Caco-2 (cell line): Measurements from ENCODE around the gene ADAMTS1. TPM values are rescaled to one million over a fixed set of nuclear protein-coding genes. Genes with fewer than 3 reads are reported as not detected.

Source experiments
- BruUV-seq: library from RNA; stranded (reverse); fragments of 400-500 nt; replicated peaks from 2 replicates; lab custom pipeline; 2021; lab: Mats Ljungman, UMichigan
- CTCF ChIA-PET: fragments of 300-600 bp; sonication (Branson Sonifier 250); formaldehyde crosslinking; loops from one replicate; lab custom pipeline; 2022; ENCODE audit warnings: antibody characterized with exemption; lab: Charles Lee
- POLR2A ChIA-PET: fragments of 300-600 bp; sonication (Branson Sonifier 250); formaldehyde crosslinking; loops from one replicate; lab custom pipeline; 2022; ENCODE audit warnings: antibody characterized with exemption; lab: Charles Lee
- DNase-seq, 2 experiments: peaks; one replicate each; pipeline versions ENCODE4 v3.0.0 to v3.0.0-alpha.2; 2020 to 2022
- H3K27me3 ChIP-seq: replicated peaks from 2 replicates; pipeline ENCODE4 v1.6.0; 2011; ENCODE audit warnings: low read length; ENCODE audit not compliant: control insufficient read depth, insufficient read depth
- H3K36me3 ChIP-seq: 2 replicates; pipeline ENCODE4 v1.5.1; 2011; ENCODE audit warnings: low read length; ENCODE audit not compliant: control insufficient read depth, insufficient read depth
- H3K4me1 ChIP-seq: fragments of 250-450 bp; sonication (Bioruptor Pico); 2 replicates; pipeline ENCODE4 v1.5.1; 2020; ENCODE audit warnings: mild to moderate bottlenecking
- H3K4me3 ChIP-seq: 2 replicates; pipeline ENCODE4 v1.5.1; 2011; ENCODE audit warnings: low read depth, mild to moderate bottlenecking, control low read depth, low read length
- H3K9me3 ChIP-seq: fragments of 250-450 bp; sonication (Bioruptor Pico); 2 replicates; pipeline ENCODE4 v1.5.1; 2020; ENCODE audit warnings: mild to moderate bottlenecking, moderate library complexity
- H3K27ac Mint-ChIP-seq: one replicate; pipeline ENCODE4 v1.8.0; 2022; ENCODE audit warnings: mixed read lengths; ENCODE audit not compliant: unreplicated experiment
- H3K27me3 Mint-ChIP-seq: one replicate; pipeline ENCODE4 v1.8.0; 2022; ENCODE audit warnings: mixed read lengths; ENCODE audit not compliant: insufficient read depth, unreplicated experiment
- H3K36me3 Mint-ChIP-seq: one replicate; pipeline ENCODE4 v1.8.0; 2022; ENCODE audit warnings: mild to moderate bottlenecking, mixed read lengths; ENCODE audit not compliant: insufficient read depth, unreplicated experiment
- H3K4me1 Mint-ChIP-seq: one replicate; pipeline ENCODE4 v1.8.0; 2022; ENCODE audit warnings: low read depth, mixed read lengths; ENCODE audit not compliant: unreplicated experiment
- H3K4me3 Mint-ChIP-seq: one replicate; pipeline ENCODE4 v1.8.0; 2022; ENCODE audit warnings: mild to moderate bottlenecking, moderate library complexity, mixed read lengths; ENCODE audit not compliant: unreplicated experiment
- H3K9me3 Mint-ChIP-seq: one replicate; pipeline ENCODE4 v1.8.0; 2022; ENCODE audit warnings: mixed read lengths; ENCODE audit not compliant: unreplicated experiment
- CTCF ChIP-seq, 2 experiments: fragments of 200-600 bp in 1 of 2; IDR thresholded peaks; 1 replicate in 1 of 2; 2 replicates in 1 of 2; pipeline versions ENCODE4 v1.5.1 to v1.8.0; 2011 to 2022; ENCODE audit warnings: antibody characterized with exemption in 1 of 2, control low read depth in 1 of 2, inconsistent platforms in 1 of 2, low read depth in 1 of 2, low read length in 1 of 2, mild to moderate bottlenecking in 1 of 2, moderate library complexity in 1 of 2; ENCODE audit not compliant: insufficient read depth in 1 of 2, severe bottlenecking in 1 of 2, unreplicated experiment in 1 of 2
- intact Hi-C: fragments of 100-400 bp; cut with micrococcal nuclease; formaldehyde crosslinking; loops from one replicate; pipeline ENCODE4 v1.10.0; 2022; ENCODE audit not compliant: unreplicated experiment
- total RNA-seq: library from RNA; stranded (reverse); gene quantifications from 2 replicates; pipeline ENCODE4 v1.2.3, GENCODE V29; 2022

Gene ADAMTS1
- total RNA-seq, 1 experiment from 2014 or later: not detected

- POLR2A ChIA-PET: no interaction called here
- Mint-ChIP-seq H3K4me1 (peaks cover 7% of the 10 kb centered on the region), H3K27me3 (no peaks in the 10 kb centered on the region), H3K36me3 (no peaks in the 10 kb centered on the region), H3K9me3 (peaks cover 25% of the 10 kb centered on the region), H3K4me3 (no peak overlapping the region), H3K27ac (no peak overlapping the region)
- no TSS peak for BruUV-seq
- no peaks in the 10 kb centered on the region for H3K27me3 ChIP-seq
- intact Hi-C loops: no loop called here
- TF ChIP-seq CTCF (IDR thresholded peaks at IDR 0.05; ENCODE audit: insufficient read depth in 1 of 2, low read depth in 1 of 2, low read length in 1 of 2, severe bottlenecking in 1 of 2, unreplicated experiment in 1 of 2): no peak
- H3K4me1 ChIP-seq: no peaks in the 10 kb centered on the region; the same call in 1 of the 2 replicates
- H3K4me3 ChIP-seq: no peak overlapping the region
- CTCF ChIA-PET: no interaction called here
- DNase-seq: no peak
- H3K36me3 ChIP-seq: no peaks in the 10 kb centered on the region
- H3K9me3 ChIP-seq: 0 out of 2 replicates have a peak, but pooled peaks cover 5% of the 10 kb centered on the region
Observed at GRCh38 chr21:26795866-26796329, 49.3 kb downstream of the ADAMTS1 start.

DNA sequence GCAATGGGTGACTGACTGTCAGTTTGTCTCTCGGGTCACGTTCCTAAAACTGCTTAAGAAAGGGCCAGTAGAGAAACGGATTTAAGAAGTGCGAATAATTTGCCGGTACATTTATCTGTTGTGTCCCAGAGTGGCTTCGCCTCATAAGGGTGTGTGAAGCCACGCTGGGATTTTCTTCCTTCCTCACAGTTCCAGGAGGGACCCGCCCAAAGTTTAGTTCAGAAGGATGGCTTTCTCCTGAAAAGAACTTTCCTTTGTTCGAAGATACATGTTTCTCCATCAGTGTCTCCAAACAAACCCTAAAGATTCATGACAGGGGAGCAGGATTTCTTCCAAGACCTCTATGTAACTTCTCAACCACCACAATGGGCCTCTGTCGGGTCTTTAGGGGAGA is 49.8 kb downstream of the ADAMTS1 start:
- Histone ChIP-seq H3K27me3 (no peaks in the 10 kb centered on the region), H3K4me3 (no peak overlapping the region), H3K9me3 (0 out of 2 replicates have a peak, but pooled peaks cover 5% of the 10 kb centered on the region), H3K36me3 (no peaks in the 10 kb centered on the region), H3K4me1 (no peaks in the 10 kb centered on the region; the same call in 1 of the 2 replicates)
- POLR2A ChIA-PET: no interaction called here
- Mint-ChIP-seq H3K4me1 (peaks cover 7% of the 10 kb centered on the region), H3K9me3 (peaks cover 22% of the 10 kb centered on the region), H3K27ac (no peak overlapping the region), H3K4me3 (no peak overlapping the region), H3K36me3 (no peaks in the 10 kb centered on the region), H3K27me3 (no peaks in the 10 kb centered on the region)
- CTCF ChIA-PET: no interaction called here
- intact Hi-C loops: no loop called here
- TF ChIP-seq CTCF (IDR thresholded peaks at IDR 0.05; ENCODE audit: insufficient read depth in 1 of 2, low read depth in 1 of 2, low read length in 1 of 2, severe bottlenecking in 1 of 2, unreplicated experiment in 1 of 2): no peak
- DNase-seq: no peak
- no TSS peak for BruUV-seq

GRCh38 chr21:26794597-26795411 is 50.4 kb downstream of the ADAMTS1 start:
- Histone ChIP-seq H3K4me1 (no peaks in the 10 kb centered on the region; the same call in 1 of the 2 replicates), H3K4me3 (no peak overlapping the region), H3K27me3 (no peaks in the 10 kb centered on the region), H3K36me3 (no peaks in the 10 kb centered on the region), H3K9me3 (0 out of 2 replicates have a peak, but pooled peaks cover 5% of the 10 kb centered on the region)
- Mint-ChIP-seq H3K4me1 (peaks cover 7% of the 10 kb centered on the region), H3K27ac (no peak overlapping the region), H3K9me3 (peaks cover 16% of the 10 kb centered on the region), H3K36me3 (no peaks in the 10 kb centered on the region), H3K27me3 (no peaks in the 10 kb centered on the region), H3K4me3 (no peak overlapping the region)
- TF ChIP-seq CTCF (IDR thresholded peaks at IDR 0.05; ENCODE audit: insufficient read depth in 1 of 2, low read depth in 1 of 2, low read length in 1 of 2, severe bottlenecking in 1 of 2, unreplicated experiment in 1 of 2): no peak
- intact Hi-C loops: no loop called here
- POLR2A ChIA-PET: no interaction called here
- no TSS peak for BruUV-seq
- CTCF ChIA-PET: no interaction called here
- no peak for DNase-seq
